CD14-positive monocyte (primary cell): ENCODE data around the gene CLDN9. TPM values are rescaled to one million over a fixed set of nuclear protein-coding genes. Genes with fewer than 3 reads are reported as not detected.
A peak's percentile ranks its signal among the peaks of the same experiment; 100 is the strongest.

Source experiments
- DNase-seq, 3 donors: peaks; one replicate each; pipeline ENCODE4 v3.0.0-alpha.2; 2011 to 2022
- H2AFZ ChIP-seq: 2 replicates; pipeline ENCODE4 v1.6.0; 2012; ENCODE audit warnings: mild to moderate bottlenecking, low read depth, low read length, inconsistent platforms; ENCODE audit not compliant: insufficient read depth, poor library complexity, severe bottlenecking
- H3K27ac ChIP-seq, 2 donors: 1 replicate in 1 of 2; 2 replicates in 1 of 2; pipeline ENCODE4 v1.5.1; 2012 to 2013; ENCODE audit warnings: low read length in 2 of 2, control low read depth in 1 of 2, inconsistent platforms in 1 of 2, low read depth in 1 of 2, mild to moderate bottlenecking in 1 of 2
- H3K27me3 ChIP-seq, 2 donors: one replicate each; pipeline versions ENCODE4 v1.6.0 to v1.6.1; 2011 to 2013; ENCODE audit warnings: low read length in 2 of 2; ENCODE audit not compliant: control insufficient read depth in 2 of 2, insufficient read depth in 2 of 2
- H3K36me3 ChIP-seq, 2 donors: replicated peaks in 1 of 2; 1 replicate in 1 of 2; 2 replicates in 1 of 2; pipeline versions ENCODE4 v1.5.1 to v1.6.1; 2012 to 2013; ENCODE audit warnings: low read length in 2 of 2, control low read depth in 1 of 2, inconsistent platforms in 1 of 2, mild to moderate bottlenecking in 1 of 2; ENCODE audit not compliant: insufficient read depth in 2 of 2, control insufficient read depth in 1 of 2
- H3K4me1 ChIP-seq, 2 donors: 1 replicate in 1 of 2; 2 replicates in 1 of 2; pipeline versions ENCODE4 v1.5.1 to v1.6.1; 2012 to 2013; ENCODE audit warnings: low read length in 2 of 2, control low read depth in 1 of 2, inconsistent platforms in 1 of 2, mild to moderate bottlenecking in 1 of 2, moderate library complexity in 1 of 2; ENCODE audit not compliant: insufficient read depth in 2 of 2, control insufficient read depth in 1 of 2
- H3K4me2 ChIP-seq: replicated peaks from 2 replicates; pipeline ENCODE3; 2012; ENCODE audit warnings: low read length, moderate library complexity, mild to moderate bottlenecking; ENCODE audit not compliant: poor library complexity, severe bottlenecking; ENCODE audit errors: extremely low read depth
- H3K4me3 ChIP-seq, 3 experiments: fragments of 200-600 bp in 1 of 3; sonication (generic) in 1 of 3; replicated peaks in 1 of 3; 1 replicate in 2 of 3; 2 replicates in 1 of 3; pipeline ENCODE4 v1.5.1; 2011 to 2013; ENCODE audit warnings: low read length in 3 of 3, mild to moderate bottlenecking in 3 of 3, control low read depth in 2 of 3, low read depth in 2 of 3, inconsistent platforms in 1 of 3, moderate library complexity in 1 of 3
- H3K79me2 ChIP-seq: 2 replicates; pipeline ENCODE4 v1.6.0; 2012; ENCODE audit warnings: mild to moderate bottlenecking, control low read depth, inconsistent platforms, low read length, moderate library complexity; ENCODE audit not compliant: insufficient read depth
- H3K9ac ChIP-seq: 2 replicates; pipeline ENCODE4 v1.6.0; 2017; ENCODE audit warnings: low read length, mild to moderate bottlenecking; ENCODE audit not compliant: insufficient read depth, poor library complexity, severe bottlenecking
- H3K9me3 ChIP-seq, 2 donors: replicated peaks in 1 of 2; 1 replicate in 1 of 2; 2 replicates in 1 of 2; pipeline versions ENCODE4 v1.5.1 to v1.6.1; 2012 to 2013; ENCODE audit warnings: low read length in 2 of 2, control low read depth in 1 of 2; ENCODE audit not compliant: control insufficient read depth in 1 of 2, insufficient read depth in 1 of 2
- H4K20me1 ChIP-seq: 2 replicates; pipeline ENCODE4 v1.6.0; 2012; ENCODE audit warnings: mild to moderate bottlenecking, low read length, control low read depth, moderate library complexity; ENCODE audit not compliant: insufficient read depth
- H3K27ac Mint-ChIP-seq, 7 donors: one replicate each; pipeline ENCODE4 v1.8.0; 2020; ENCODE audit warnings: mild to moderate bottlenecking in 7 of 7, mixed read lengths in 7 of 7, moderate library complexity in 6 of 7, inconsistent platforms in 2 of 7
- H3K27me3 Mint-ChIP-seq, 3 donors: one replicate each; pipeline ENCODE4 v1.8.0; 2021 to 2022; ENCODE audit warnings: low read depth in 3 of 3, mild to moderate bottlenecking in 3 of 3, mixed read lengths in 3 of 3, moderate library complexity in 3 of 3, inconsistent platforms in 1 of 3
- H3K36me3 Mint-ChIP-seq, 2 donors: one replicate each; pipeline ENCODE4 v1.8.0; 2020; ENCODE audit warnings: mixed read lengths in 2 of 2, inconsistent platforms in 1 of 2, mild to moderate bottlenecking in 1 of 2
- H3K4me1 Mint-ChIP-seq: one replicate; pipeline ENCODE4 v1.8.0; 2020; ENCODE audit warnings: mild to moderate bottlenecking, mixed read lengths
- H3K4me3 Mint-ChIP-seq, 2 donors: one replicate each; pipeline ENCODE4 v1.8.0; 2020; ENCODE audit warnings: mild to moderate bottlenecking in 2 of 2, mixed read lengths in 2 of 2, moderate library complexity in 1 of 2
- H3K9me3 Mint-ChIP-seq, 7 donors: one replicate each; pipeline ENCODE4 v1.8.0; 2020 to 2022; ENCODE audit warnings: mixed read lengths in 7 of 7, mild to moderate bottlenecking in 6 of 7, moderate library complexity in 6 of 7, inconsistent platforms in 2 of 7
- WGBS: methylation state at CpG from one replicate; pipeline ENCODE4 v1.1.5; 2013; ENCODE audit warnings: missing lambda C conversion rate; ENCODE audit not compliant: insufficient coverage; 5-methylcytosine and 5-hydroxymethylcytosine counted together
- intact Hi-C, 2 donors: fragments of 100-400 bp; cut with micrococcal nuclease; formaldehyde crosslinking; loops; one replicate each; pipeline versions ENCODE4 v1.15.0 to v1.15.1; 2023
- polyA plus RNA-seq, 3 donors: library from polyadenylated mRNA; depleted of rRNA in 1 of 3; unstranded in 2 of 3; stranded (reverse) in 1 of 3; fragments of 300-500 nt in 2 of 3; fragments of >200 nt in 1 of 3; fragmentation: Illumina TruSeq in 2 of 3; gene quantifications; 1 replicate in 2 of 3; 2 replicates in 1 of 3; pipeline ENCODE4 v1.2.3, GENCODE V29; 2012 to 2021
- TF ChIP-seq, protein P1 (sequence below): fragments of 200-600 bp; IDR thresholded peaks from one replicate; pipeline ENCODE4 v1.8.0; 2022; ENCODE audit warnings: antibody characterized with exemption, mild to moderate bottlenecking

CLDN9 gene
- polyA plus RNA-seq, 3 donors: 2.1 TPM; not detected in 2

DNA sequence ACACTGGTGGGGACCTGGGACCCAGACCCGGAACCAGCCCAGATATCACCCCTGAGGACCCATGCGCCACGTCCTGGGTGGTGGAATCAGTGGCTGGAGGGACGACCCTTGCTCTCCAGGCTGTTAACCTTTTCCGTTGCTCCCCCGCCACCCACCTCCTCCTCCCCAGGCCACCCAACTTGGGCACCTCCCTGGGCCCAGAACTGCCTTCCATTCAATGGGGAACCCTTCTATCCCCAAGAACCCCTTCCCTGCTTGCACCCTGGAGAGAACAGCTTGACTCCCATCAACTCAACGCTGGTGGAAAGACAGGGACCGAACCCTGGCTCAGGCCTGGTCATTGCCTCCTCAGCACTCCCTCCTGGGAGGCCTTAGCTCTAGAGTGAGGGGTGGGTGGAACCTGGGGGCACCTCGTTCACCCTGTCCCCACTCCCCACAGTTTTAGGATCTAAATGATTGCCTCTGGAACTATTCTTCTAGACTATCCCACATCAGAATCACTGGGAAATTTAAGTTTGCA lies 47.1 kb downstream of the CLDN9 start:
- Mint-ChIP-seq H3K9me3 (no peaks in the 10 kb centered on the region), H3K36me3 (peaks cover 5 to 17% of the 10 kb centered on the region in 2 donors), H3K27me3 (peaks cover 0 to 3% (median 3%) of the 10 kb centered on the region in 3 donors), H3K4me3 (peak overlapping the region; percentile 76 to 86), H3K27ac (peak overlapping the region in 6 of 7 donors; percentile 35 to 77 (median 70)), H3K4me1 (peaks cover 47% of the 10 kb centered on the region)
- H2AFZ ChIP-seq: peak overlapping the region; percentile 97
- peak overlapping the region; percentile 34 to 88 (median 48) for H3K4me3 ChIP-seq
- DNase-seq: no peak
- H3K27me3 ChIP-seq: no peaks in the 10 kb centered on the region
- TF ChIP-seq, protein P1, sequence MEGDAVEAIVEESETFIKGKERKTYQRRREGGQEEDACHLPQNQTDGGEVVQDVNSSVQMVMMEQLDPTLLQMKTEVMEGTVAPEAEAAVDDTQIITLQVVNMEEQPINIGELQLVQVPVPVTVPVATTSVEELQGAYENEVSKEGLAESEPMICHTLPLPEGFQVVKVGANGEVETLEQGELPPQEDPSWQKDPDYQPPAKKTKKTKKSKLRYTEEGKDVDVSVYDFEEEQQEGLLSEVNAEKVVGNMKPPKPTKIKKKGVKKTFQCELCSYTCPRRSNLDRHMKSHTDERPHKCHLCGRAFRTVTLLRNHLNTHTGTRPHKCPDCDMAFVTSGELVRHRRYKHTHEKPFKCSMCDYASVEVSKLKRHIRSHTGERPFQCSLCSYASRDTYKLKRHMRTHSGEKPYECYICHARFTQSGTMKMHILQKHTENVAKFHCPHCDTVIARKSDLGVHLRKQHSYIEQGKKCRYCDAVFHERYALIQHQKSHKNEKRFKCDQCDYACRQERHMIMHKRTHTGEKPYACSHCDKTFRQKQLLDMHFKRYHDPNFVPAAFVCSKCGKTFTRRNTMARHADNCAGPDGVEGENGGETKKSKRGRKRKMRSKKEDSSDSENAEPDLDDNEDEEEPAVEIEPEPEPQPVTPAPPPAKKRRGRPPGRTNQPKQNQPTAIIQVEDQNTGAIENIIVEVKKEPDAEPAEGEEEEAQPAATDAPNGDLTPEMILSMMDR: no peak
- H3K9me3 ChIP-seq: no peaks in the 10 kb centered on the region
- no peaks in the 10 kb centered on the region for H3K79me2 ChIP-seq
- H3K36me3 ChIP-seq: no peaks in the 10 kb centered on the region
- H3K4me1 ChIP-seq: peaks cover 55 to 67% of the 10 kb centered on the region in 2 donors
- peak overlapping the region in 1 of 2 donors; percentile 72 for H3K27ac ChIP-seq
- H3K9ac ChIP-seq: peak overlapping the region; percentile 77
- 36% methylated on average over 5 of the region's 9 CpGs for WGBS
- peak overlapping the region; percentile 100 for H3K4me2 ChIP-seq
- intact Hi-C loops: loop anchor here (2.0 to 5.0 kb wide), 3 partner anchors 68 to 108 kb away; no protein-coding TSS in a partner anchor
- no peaks in the 10 kb centered on the region for H4K20me1 ChIP-seq

GRCh38 chr16:3060339-3061127 lies 47.8 kb downstream of the CLDN9 start:
- peaks cover 0 to 7% (median 3%) of the 10 kb centered on the region in 3 donors for H3K27me3 Mint-ChIP-seq
- no peaks in the 10 kb centered on the region for H3K9me3 ChIP-seq
- no peaks in the 10 kb centered on the region for H3K27me3 ChIP-seq
- no peaks in the 10 kb centered on the region for H3K36me3 ChIP-seq
- TF ChIP-seq, protein P1: no peak
- H3K36me3 Mint-ChIP-seq: peaks cover 4 to 14% of the 10 kb centered on the region in 2 donors
- H3K27ac ChIP-seq: no peak overlapping the region
- peak overlapping the region; percentile 97 for H2AFZ ChIP-seq
- H3K4me1 ChIP-seq: peaks cover 48 to 60% of the 10 kb centered on the region in 2 donors
- H3K4me3 Mint-ChIP-seq: no peak overlapping the region
- peak overlapping the region in 1 of 7 donors; percentile 53 for H3K27ac Mint-ChIP-seq
- no peaks in the 10 kb centered on the region for H4K20me1 ChIP-seq
- H3K4me3 ChIP-seq: no peak overlapping the region
- intact Hi-C loops: loop anchor here in 1 of 2 donors (5.0 kb wide), 1 partner anchor 107 kb away; no protein-coding TSS in a partner anchor
- H3K4me2 ChIP-seq: no peak overlapping the region
- H3K79me2 ChIP-seq: no peaks in the 10 kb centered on the region
- H3K4me1 Mint-ChIP-seq: peaks cover 40% of the 10 kb centered on the region
- no peak for DNase-seq
- no peak overlapping the region for H3K9ac ChIP-seq
- no peaks in the 10 kb centered on the region for H3K9me3 Mint-ChIP-seq
- WGBS: 87% methylated on average over 9 of the region's 14 CpGs
